ENCODE measurements around the gene PCDH17. TPM values are rescaled to one million over a fixed set of nuclear protein-coding genes. Genes with fewer than 3 reads are reported as not detected.

PCDH17 gene
- total RNA-seq, 1 experiment from 2014 or later = 0.85 TPM

- TF ChIP-seq FOXP4 (CRISPR knock-in tag; IDR thresholded peaks at IDR 0.05) (no peak), IRF1 (CRISPR knock-in tag; IDR thresholded peaks at IDR 0.05) (no peak), ESRRA (CRISPR knock-in tag; IDR thresholded peaks at IDR 0.05; ENCODE audit: borderline replicate concordance) (no peak), IRF2 (CRISPR knock-in tag; IDR thresholded peaks at IDR 0.05; ENCODE audit: borderline replicate concordance, low read depth) (no peak), JUN (CRISPR knock-in tag; IDR thresholded peaks at IDR 0.05) (no peak)
These were observed 129.4 kb downstream of the PCDH17 start (continued) for GRCh38 chr13:57760951-57761350.

GRCh38 chr13:57763689-57764088 lies 132.1 kb downstream of the PCDH17 start:
- no peaks in the 10 kb centered on the region for H3K27me3 Mint-ChIP-seq (ENCODE audit: low read depth)
- DNase-seq (ENCODE audit: low spot score) = no peak
- POLR2A ChIA-PET = no interaction called here

More at GRCh38 chr13:57763689-57764088, 132.1 kb downstream of the PCDH17 start:
- CTCF ChIA-PET = interaction anchor here (1.0 kb wide), 1 partner anchor 139 kb away, joined by 3 read pairs; no protein-coding TSS in a partner anchor
- peaks cover 7% of the 10 kb centered on the region; the same call in 1 of the 2 replicates for H3K9me3 Mint-ChIP-seq
- no peak for TF ChIP-seq ESRRA (CRISPR knock-in tag; IDR thresholded peaks at IDR 0.05; ENCODE audit: borderline replicate concordance)
- TF ChIP-seq E2F1 (CRISPR knock-in tag; IDR thresholded peaks at IDR 0.05) = no peak
- TF ChIP-seq RORB (CRISPR knock-in tag; IDR thresholded peaks at IDR 0.05) = no peak
- TF ChIP-seq PRRX2 (CRISPR knock-in tag; IDR thresholded peaks at IDR 0.05) = no peak
- no peaks in the 10 kb centered on the region for H3K36me3 Mint-ChIP-seq
- H3K4me3 Mint-ChIP-seq = no peak overlapping the region
- H3K4me1 Mint-ChIP-seq = no peaks in the 10 kb centered on the region
- no peak for ATAC-seq
- H3K27ac Mint-ChIP-seq = no peak overlapping the region

Measured in WTC11 (cell line).